Measurements from ENCODE around the gene CKAP2L.

CKAP2L gene

GRCh38 chr2:112714331-112714730 lies 50.1 kb downstream of the CKAP2L start:
- no peak overlapping the region for H3K4me3 ChIP-seq (ENCODE audit: control insufficient read depth, low read depth, low read length)
- no peak for TF ChIP-seq CTCF (IDR thresholded peaks at IDR 0.05; ENCODE audit: control insufficient read depth, insufficient read depth, low read depth, low read length, missing control alignments)
- no peak for DNase-seq (ENCODE audit: low read depth)

DNA sequence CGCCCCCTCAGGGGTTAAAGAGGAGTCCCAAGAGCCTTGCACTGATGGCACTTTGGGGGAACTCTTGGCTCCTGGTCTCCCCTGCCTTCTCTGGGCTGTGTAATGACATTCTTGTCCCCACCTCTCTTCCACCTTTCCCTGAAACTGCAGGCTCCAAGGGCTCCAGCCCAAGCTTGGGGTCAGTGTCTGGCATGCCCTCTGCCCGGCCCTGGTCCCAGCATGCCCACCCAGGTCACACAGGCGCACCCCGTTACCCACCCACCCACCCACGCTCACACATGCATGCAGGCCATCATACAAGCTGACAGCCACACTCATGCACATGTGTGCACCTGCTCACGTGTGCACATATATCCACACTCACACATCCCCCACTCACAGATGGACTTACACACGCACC lies 50.5 kb downstream of the CKAP2L start:
- TF ChIP-seq CTCF (IDR thresholded peaks at IDR 0.05; ENCODE audit: control insufficient read depth, insufficient read depth, low read depth, low read length, missing control alignments) = no peak
- no peak for DNase-seq (ENCODE audit: low read depth)
- no peak overlapping the region for H3K4me3 ChIP-seq (ENCODE audit: control insufficient read depth, low read depth, low read length)

DNA sequence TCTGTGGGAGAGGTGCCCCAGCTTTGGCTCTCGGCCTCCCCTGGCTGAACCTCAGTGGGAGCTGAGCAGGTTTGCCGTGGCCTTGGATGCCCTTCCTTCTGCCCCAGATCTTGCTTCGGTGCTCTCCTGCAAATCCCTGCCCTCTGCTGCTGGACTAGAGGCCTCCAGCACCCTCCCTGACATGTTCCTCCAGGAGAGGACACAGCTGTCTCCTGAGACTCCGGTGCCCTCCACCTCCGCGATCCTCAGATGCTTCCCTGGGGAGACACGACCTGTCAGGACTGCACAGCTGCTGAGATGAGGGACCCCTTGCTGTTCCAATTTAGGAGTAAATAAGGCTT lies 50.9 kb downstream of the CKAP2L start:
- no peak for DNase-seq (ENCODE audit: low read depth)
- TF ChIP-seq CTCF (IDR thresholded peaks at IDR 0.05; ENCODE audit: control insufficient read depth, insufficient read depth, low read depth, low read length, missing control alignments) = no peak
- H3K4me3 ChIP-seq (ENCODE audit: control insufficient read depth, low read depth, low read length) = no peak overlapping the region

- TF ChIP-seq CTCF (IDR thresholded peaks at IDR 0.05; ENCODE audit: control insufficient read depth, insufficient read depth, low read depth, low read length, missing control alignments) = no peak
- no peak overlapping the region for H3K4me3 ChIP-seq (ENCODE audit: control insufficient read depth, low read depth, low read length)
- no peak for DNase-seq (ENCODE audit: low read depth)
Observed at GRCh38 chr2:112712903-112713584, 51.4 kb downstream of the CKAP2L start.

GRCh38 chr2:112712465-112712864 lies 51.9 kb downstream of the CKAP2L start:
- TF ChIP-seq CTCF (IDR thresholded peaks at IDR 0.05; ENCODE audit: control insufficient read depth, insufficient read depth, low read depth, low read length, missing control alignments) = no peak
- DNase-seq (ENCODE audit: low read depth) = no peak
- H3K4me3 ChIP-seq (ENCODE audit: control insufficient read depth, low read depth, low read length) = no peak overlapping the region

DNA sequence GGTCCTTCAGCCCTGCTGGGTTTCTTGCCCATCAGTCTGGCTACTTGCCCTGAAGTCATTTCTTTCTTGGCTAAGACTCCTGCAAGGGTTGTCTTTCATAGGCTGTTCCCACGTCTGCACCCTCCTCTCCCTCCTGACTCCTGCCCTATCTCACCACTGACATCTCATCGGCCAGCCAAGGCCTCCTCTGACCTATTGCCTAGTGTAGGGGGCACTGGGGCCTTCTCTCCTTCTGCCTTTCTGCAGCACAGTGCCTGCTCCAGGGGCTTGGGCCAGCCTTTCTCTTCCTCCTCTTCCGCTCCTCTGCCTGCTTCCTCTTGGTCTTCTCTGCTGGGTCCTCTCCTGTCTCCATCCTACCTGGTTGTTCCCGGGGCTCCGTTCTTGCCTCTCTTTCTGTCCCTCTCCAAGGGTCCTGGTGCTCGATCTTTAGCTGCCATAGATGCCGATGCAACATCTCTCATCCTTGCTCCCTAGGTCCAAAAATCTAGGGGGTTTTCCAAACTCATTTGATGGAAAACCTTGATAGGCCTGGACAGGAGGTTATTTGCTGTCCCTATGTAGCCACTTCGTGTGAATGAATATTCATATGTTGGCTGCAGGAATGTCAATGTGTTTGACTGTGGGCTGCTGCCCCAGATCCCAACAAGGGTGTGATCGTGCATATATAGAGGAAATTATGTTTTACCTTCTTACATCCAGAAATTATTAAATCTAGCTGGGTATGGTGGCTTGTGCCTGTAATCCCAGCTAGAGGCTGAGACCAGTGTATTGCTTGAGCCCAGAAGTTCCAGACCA lies 53.3 kb downstream of the CKAP2L start:
- no peak for TF ChIP-seq CTCF (IDR thresholded peaks at IDR 0.05; ENCODE audit: control insufficient read depth, insufficient read depth, low read depth, low read length, missing control alignments)
- no peak overlapping the region for H3K4me3 ChIP-seq (ENCODE audit: control insufficient read depth, low read depth, low read length)
- no peak for DNase-seq (ENCODE audit: low read depth)

All from AG09309 (cell line).